PFSK-1 (cell line): ENCODE results near the gene EXOC6.

Experiments
- FOXP2 ChIP-seq: optimal IDR thresholded peaks from 2 replicates; pipeline ENCODE3; 2011; ENCODE audit warnings: borderline replicate concordance, control low read depth, inconsistent platforms; ENCODE audit not compliant: insufficient read depth; ENCODE audit errors: extremely low read length, extremely low read depth
- POLR2AphosphoS5 ChIP-seq: IDR thresholded peaks from 2 replicates; pipeline ENCODE4 v1.6.1; 2012; ENCODE audit warnings: low read depth, mild to moderate bottlenecking, control low read depth, low read length, moderate library complexity
- SIN3A ChIP-seq: IDR thresholded peaks from 2 replicates; pipeline ENCODE4 v1.6.1; 2012; ENCODE audit warnings: mild to moderate bottlenecking, low read length, moderate library complexity, borderline replicate concordance; ENCODE audit not compliant: insufficient read depth
- TAF1 ChIP-seq: IDR thresholded peaks from 2 replicates; pipeline ENCODE4 v1.6.1; 2012; ENCODE audit warnings: low read length, control low read depth, borderline replicate concordance; ENCODE audit not compliant: insufficient read depth
- TF ChIP-seq, protein P1 (sequence below), 2 experiments: IDR thresholded peaks; 2 replicates each; pipeline versions ENCODE4 v1.6.1 to v1.8.0; 2011 to 2012; ENCODE audit warnings: low read depth in 2 of 2, low read length in 2 of 2, control low read depth in 1 of 2, inconsistent platforms in 1 of 2, mild to moderate bottlenecking in 1 of 2, moderate library complexity in 1 of 2; ENCODE audit not compliant: insufficient read depth in 1 of 2

The EXOC6 gene

DNA sequence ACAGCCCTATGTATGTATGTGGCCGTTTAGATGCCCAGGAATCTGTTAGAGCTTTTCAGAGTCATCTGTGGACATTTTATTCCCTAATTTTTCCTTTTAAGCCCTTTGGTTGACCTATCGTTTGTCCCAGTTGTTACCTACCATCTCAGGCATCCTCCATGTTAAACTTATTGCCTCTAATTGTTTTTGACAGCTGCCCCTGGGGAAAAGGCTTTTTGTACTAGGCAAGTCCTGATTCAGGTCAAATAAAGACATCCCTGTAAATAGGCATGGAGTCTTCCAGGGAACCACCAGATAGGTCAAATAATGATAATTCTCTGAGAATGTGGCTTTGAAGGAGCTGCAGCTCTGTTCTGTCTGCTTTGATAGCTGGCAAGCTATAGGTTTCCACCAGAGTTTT lies 124.6 kb downstream of the EXOC6 start:
- TF ChIP-seq, protein P1, sequence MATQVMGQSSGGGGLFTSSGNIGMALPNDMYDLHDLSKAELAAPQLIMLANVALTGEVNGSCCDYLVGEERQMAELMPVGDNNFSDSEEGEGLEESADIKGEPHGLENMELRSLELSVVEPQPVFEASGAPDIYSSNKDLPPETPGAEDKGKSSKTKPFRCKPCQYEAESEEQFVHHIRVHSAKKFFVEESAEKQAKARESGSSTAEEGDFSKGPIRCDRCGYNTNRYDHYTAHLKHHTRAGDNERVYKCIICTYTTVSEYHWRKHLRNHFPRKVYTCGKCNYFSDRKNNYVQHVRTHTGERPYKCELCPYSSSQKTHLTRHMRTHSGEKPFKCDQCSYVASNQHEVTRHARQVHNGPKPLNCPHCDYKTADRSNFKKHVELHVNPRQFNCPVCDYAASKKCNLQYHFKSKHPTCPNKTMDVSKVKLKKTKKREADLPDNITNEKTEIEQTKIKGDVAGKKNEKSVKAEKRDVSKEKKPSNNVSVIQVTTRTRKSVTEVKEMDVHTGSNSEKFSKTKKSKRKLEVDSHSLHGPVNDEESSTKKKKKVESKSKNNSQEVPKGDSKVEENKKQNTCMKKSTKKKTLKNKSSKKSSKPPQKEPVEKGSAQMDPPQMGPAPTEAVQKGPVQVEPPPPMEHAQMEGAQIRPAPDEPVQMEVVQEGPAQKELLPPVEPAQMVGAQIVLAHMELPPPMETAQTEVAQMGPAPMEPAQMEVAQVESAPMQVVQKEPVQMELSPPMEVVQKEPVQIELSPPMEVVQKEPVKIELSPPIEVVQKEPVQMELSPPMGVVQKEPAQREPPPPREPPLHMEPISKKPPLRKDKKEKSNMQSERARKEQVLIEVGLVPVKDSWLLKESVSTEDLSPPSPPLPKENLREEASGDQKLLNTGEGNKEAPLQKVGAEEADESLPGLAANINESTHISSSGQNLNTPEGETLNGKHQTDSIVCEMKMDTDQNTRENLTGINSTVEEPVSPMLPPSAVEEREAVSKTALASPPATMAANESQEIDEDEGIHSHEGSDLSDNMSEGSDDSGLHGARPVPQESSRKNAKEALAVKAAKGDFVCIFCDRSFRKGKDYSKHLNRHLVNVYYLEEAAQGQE (IDR thresholded peaks at IDR 0.05; ENCODE audit: insufficient read depth in 1 of 2, low read depth in 2 of 2, low read length in 2 of 2) = no peak
- TF ChIP-seq FOXP2 (no peak), POLR2AphosphoS5 (no peak), TAF1 (no peak), SIN3A (no peak)

DNA sequence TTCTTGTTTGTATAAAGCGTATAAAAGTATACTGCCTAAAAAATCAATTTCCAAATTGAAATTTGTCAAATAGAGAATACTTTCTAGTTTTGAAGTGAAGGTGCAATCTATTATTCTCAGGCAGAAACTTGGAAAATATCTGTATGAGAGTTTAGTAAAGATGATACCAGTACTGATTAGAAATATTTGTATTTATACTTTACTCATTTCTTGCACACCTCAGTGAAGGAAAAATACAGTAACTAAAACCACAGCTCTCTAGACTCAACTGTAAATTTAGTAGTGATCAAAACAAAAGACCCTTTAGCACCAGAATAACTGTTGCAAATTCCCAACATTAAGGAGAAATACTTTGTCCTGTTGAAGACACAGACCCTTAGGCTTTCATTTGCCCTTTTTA lies 140.9 kb downstream of the EXOC6 start:
- TF ChIP-seq, protein P1 (IDR thresholded peaks at IDR 0.05; ENCODE audit: insufficient read depth in 1 of 2, low read depth in 2 of 2, low read length in 2 of 2) = no peak

GRCh38 chr10:92990615-92991014 lies 142.3 kb downstream of the EXOC6 start:
- TF ChIP-seq POLR2AphosphoS5 (no peak), FOXP2 (no peak), TAF1 (no peak)

DNA sequence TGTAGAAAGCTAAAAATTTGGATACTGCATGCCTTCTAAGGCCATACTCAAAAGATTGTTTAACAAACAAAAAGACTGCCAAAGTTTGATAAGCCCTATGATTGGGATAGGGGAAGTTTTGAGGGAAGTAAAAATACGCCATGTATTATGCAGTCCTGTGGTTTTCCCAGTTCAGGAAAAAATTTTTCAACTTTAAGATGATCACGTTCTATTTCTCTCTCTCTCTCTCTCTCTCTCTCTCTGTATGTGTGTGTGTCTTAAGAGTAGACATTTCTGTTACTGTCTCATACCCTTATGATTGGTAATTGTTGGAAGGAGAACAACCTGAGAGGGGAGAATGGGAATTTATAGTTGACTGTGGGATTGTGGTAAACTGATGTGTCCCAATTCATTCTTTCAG lies 143.2 kb downstream of the EXOC6 start:
- TF ChIP-seq, protein P1 (IDR thresholded peaks at IDR 0.05; ENCODE audit: insufficient read depth in 1 of 2, low read depth in 2 of 2, low read length in 2 of 2) = no peak
- no peak for TF ChIP-seq TAF1

- TF ChIP-seq FOXP2 = no peak
- no peak for TF ChIP-seq TAF1
- TF ChIP-seq, protein P1 (IDR thresholded peaks at IDR 0.05; ENCODE audit: insufficient read depth in 1 of 2, low read depth in 2 of 2, low read length in 2 of 2) = no peak
- TF ChIP-seq POLR2AphosphoS5 = no peak
- no peak for TF ChIP-seq SIN3A
Measured at GRCh38 chr10:92993699-92994272, 145.5 kb downstream of the EXOC6 start.
